Fibroblast of gingiva (primary cell): ENCODE data around the gene PPP3R1.

ENCODE experiments used
- DNase-seq: peaks from one replicate; pipeline ENCODE4 v3.0.0-alpha.2; 2011; ENCODE audit warnings: low read depth

The PPP3R1 gene

DNA sequence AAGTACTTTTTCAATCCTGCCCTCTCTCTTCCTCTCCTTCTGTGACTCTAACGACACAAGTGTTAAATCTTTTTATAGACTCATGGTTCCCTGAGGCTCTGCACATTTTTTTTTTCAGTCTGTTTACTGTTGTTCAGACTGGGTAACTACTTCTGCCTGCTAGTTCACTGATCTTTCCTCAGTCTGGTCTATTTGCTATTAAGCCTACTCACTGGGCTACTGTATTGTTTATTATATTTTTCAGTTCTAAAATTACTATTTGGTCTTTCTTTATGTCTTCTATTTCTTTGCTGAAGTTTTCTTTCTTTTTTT, 21.3 kb downstream of the PPP3R1 start:
- no peak for DNase-seq

DNA sequence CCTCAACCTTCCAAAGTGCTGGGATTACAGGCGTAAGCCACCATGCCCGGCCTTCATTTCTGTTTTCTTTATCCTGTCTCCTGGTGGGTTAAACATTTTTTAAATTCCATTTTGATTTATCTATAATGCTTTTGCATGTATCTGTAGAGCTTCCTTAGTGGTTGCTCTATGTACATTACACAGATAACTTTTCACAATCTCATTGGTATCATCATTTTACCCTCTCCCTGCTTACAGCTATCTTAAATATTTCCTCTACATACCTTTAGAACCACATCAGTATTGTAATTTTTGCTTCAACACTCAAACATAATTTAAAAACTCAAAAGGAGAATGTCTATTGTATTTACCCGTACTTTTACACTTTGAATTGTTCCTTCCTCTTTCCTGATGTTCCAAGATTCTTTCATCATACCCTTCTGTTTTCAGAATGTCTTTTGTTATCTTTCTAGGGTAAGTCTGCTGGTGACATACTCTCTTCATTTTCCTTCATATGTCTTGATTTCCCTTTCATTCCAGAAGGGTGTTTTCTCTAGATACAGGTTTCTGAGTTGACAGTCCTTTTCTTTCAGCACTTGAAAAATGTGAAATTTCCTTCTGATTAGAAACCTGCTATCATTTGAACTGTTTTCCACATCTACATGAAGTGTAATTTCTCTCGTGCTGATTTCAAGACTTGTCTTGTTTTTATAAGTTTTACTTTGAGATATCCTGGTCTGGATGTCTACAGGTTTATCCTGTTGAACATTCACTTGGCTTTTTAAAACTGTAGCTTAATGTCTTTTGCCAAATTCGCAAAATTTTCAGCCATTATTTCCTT, 21.9 kb downstream of the PPP3R1 start:
- DNase-seq: no peak

DNA sequence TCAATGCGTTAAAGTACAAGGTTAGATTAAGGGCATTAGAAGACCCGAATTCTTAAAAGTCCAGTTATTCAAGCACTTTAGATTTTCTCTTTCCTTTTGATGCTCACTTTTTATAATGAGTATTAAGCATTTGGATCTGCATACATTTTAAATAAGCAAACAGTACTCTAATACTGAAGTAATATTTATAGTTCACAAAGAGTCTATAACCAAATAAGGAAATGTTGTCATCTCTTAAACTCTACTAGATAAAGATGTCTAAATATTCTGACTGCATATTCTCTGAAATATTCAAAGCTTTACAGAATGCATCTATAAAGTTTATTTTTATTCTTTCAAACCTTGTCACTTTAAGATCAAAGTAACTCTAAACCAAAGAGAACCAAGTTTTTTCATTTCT, 25.5 kb downstream of the PPP3R1 start:
- DNase-seq: no peak

DNA sequence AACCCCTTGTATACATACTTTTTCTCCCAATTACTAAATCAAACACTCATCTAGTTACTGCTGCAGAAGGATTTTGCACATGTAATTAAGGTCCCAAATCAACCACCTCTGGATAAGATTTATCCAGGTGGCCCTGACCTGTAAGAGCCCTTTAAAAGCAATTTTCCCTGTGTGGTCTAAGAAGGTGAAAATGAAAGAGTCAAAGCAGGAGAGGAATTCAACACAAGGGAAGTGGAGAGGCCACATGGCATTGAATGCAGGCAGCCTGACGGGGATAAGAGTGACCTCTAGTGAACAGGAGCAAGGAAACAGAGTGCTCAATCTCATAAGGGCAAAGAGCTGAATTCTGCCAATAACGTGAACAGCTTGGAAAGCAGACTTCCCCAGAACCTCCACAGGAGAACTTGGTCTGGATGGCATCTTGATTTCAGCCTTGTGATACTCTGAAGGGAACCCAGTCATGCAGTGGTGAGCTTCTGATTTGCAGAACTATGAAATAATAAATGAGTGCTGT, 27.2 kb downstream of the PPP3R1 start:
- no peak for DNase-seq

DNA sequence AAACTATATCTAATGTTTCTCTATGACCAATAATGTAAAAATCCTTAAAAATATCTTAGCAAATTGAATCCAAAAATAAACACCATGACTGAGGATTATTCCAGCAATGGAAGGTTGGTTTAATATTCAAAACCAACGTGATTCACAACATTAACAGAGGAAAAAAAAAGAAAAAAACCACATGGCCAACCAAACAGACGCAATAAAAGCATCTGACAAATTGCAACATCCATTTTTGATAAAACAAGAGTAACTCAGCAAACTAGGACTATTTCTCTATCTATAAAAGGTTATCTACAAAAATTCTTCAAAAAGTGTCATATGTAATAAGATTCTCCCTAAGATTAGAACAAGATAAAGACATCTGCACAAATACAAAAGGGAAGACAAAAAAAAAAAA, 28.9 kb downstream of the PPP3R1 start:
- DNase-seq: peak; percentile 8

DNA sequence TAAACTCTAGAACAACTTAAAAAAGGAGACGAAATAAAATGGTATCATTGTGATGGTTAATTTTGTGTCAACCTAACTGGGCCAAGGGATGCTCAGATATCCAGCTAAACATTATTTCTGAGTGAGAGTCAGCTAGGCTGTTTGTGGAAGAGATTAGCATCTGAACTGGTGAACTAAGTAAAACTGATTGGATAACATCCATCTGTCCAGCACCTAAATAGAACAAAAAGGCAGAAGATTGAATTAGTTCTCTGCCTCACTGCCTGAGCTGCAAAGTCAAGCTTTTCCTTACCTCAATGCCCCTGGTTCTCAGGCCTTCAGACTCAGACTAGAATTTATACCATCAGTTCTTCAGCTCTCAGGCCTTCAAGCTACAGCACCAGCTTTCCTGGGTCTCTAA, 30.0 kb downstream of the PPP3R1 start:
- DNase-seq: no peak

DNA sequence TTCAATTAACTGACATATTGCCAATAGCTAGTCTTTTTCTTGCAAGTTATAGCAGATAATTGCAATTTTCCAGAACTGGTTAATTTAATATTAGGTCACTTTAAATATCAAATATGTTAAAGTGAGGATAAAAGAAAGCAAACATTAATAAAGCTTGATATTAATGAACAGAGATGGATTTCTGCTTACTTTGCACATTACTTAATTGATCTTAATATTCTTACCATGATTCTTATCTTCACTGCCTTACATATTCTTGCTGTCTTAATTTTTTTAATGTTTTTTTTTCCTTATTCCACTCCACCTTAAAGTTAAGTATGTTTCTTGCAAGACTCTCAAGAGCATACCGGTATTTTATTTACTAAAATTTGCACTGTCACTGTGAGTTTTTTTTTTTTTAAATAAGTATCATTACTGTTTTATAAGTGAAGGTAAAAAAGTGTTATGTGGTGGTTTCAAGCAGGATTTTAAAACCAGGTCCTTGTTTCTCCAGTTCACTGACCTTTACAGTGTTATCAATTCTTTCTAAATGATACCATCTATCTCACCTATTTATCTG, 33.9 kb downstream of the PPP3R1 start:
- DNase-seq: no peak

DNA sequence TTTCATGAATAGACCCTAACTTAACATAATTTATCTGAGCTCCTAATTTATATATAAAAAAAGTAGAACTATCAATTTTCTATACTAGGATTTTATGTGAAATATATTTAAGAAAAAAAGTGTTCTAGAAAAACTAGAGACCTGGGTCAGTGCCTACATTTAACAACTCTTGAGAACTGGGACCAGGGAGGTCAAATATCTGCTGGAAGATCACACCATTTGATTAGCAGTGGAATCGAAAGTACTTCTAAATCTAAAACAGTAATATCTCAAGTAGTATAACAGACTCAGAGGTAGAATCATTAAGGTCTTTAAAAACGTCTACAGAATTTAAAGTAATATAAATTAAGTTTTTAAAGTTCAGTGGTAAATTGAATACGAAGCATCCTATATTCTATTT, 34.6 kb downstream of the PPP3R1 start:
- DNase-seq: no peak

DNA sequence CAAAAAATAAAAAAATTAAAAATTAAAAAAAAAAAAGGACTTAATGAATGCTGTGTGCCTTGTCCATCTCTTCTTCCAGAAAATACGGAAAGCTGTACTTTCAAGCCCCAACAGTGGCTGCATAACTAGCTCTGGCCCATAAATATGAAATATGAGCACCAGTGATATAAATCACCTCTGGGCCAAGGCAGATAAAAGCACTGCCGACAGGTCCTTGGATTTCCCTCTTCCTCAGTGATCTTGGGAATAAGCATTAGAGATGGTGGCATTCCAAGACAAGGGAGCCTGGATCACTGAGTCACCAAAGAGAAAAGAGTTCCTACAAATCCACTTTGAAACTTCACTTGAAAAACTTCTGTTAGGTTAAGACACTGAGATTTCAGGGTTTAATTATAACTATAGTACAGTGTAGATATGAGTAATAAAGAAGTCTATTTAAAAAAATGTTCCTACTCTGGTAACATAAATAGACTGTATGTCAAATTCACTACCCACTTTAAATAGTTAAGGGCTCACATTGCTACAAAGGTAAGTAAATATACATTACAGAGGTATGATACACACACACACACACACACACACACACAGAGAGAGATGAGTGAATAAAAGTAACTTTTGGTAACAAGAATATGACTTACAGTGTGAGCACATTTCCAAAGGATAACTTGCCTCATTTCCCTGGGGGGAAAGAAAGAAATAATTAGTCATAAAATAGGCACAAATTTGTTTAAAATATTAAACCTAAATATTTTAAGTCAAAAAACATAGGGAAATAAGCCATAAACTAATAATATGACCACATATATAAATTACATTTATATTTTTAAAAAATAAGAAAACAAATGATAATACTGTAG, 35.6 kb downstream of the PPP3R1 start:
- no peak for DNase-seq

DNA sequence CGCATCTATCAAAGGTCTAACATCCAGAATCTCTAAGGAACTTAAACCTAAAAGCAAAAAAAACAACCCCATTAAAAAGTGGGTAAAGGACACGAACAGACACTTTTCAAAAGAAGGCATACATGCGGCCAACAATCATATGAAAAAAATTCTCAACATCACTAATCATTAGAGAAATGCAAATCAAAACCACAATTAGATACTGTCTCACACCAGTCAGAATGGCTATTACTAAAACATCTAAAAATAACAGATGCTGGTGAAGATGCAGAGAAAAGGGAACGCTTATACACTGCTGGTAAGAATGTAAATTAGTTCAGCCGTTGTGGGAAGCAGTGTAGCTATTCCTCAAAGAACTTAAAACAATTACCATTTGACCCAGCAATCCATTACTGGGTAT, 38.0 kb downstream of the PPP3R1 start:
- no peak for DNase-seq

DNA sequence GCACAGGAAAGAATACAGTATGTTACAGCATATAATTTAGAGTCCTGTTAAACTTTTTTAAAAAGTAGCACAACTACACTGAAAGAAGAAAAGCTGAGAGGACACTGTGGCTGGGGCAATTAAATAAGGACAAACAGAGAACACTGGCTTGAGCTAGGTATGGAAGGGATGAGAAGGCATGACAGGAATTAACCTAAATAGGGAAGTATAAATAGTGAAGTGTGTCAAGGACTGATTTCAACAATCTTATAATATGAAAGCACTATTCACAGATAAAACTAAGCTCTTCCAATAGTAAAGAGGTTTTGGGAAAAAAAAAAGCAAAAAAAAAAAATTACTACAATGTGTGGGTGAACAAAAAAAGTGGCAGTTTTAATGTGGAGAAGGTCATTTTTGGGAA, 45.5 kb downstream of the PPP3R1 start:
- no peak for DNase-seq

DNA sequence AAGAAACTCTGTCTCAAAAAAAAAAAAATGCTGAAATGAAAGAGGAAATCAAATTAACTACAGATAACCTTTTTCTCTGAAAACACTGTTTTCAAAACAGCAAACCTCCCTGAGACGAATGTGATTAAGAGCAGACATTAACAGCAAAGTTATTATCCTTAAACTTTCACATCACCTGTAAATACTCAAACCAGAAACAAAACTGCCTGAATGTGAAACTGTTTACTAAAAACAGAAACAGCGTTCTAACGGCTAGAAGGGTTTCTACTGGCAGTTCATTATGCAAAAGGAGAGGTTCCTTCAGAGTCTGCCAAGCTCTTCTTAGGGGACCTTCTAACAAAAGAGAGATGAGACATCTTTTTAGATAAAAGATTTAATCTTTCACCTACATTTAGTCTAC, 48.7 kb downstream of the PPP3R1 start:
- DNase-seq: no peak

DNA sequence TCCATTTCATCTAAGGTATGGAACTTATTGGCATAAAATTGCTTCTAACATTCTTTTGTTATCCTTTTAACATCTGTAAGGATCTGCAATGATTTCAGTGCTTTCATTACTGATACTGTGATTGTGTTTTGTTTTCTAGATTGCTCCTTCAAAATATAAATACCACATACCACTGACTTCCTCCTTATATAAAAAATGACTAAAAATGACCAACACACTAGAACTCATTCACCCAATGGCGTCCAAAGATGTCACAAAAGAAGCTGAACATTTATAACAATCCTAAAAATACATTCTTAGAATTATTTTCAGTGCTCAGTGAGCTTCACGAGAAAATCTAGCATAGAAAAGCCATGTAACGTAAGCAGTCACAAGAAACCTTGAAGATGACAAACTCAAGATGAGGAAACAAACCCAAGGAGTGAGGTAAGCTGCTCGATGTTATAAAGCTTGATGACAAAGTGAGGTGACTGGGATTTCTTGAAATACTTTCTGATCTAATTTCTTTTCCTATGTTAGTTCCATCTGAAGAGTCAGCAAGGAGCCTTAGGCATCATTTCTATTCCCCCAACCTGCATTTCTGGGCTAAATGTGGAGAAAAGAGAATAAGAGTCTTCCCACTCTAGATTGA, 52.1 kb downstream of the PPP3R1 start:
- no peak for DNase-seq

DNA sequence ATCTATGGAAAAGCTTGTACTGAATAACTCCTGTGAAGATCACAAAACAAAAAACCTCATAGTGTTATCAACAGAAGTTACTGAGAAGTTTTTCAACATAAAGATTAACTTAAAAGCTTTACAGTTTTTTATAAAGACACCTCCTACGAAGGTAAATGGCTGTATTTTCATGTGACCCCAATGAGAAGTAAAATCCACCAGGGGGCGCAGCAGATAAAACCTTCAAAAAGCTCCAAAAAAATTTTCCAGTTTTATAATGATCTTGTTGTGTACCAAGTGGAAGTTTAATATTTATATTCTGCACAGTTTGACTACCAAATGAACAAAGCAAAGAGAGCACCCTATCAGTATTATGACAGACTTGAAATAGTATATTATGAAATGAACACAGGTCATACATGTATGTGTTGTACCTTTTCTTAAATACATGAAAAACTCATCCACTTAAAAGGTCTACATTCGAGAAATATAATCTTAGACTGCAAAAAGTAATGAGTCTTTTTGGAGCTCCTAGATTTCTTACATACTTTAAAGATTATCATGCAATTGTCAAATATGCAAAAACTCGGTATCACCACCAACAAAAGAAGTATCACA, 56.1 kb downstream of the PPP3R1 start:
- peak; percentile 42 for DNase-seq

DNA sequence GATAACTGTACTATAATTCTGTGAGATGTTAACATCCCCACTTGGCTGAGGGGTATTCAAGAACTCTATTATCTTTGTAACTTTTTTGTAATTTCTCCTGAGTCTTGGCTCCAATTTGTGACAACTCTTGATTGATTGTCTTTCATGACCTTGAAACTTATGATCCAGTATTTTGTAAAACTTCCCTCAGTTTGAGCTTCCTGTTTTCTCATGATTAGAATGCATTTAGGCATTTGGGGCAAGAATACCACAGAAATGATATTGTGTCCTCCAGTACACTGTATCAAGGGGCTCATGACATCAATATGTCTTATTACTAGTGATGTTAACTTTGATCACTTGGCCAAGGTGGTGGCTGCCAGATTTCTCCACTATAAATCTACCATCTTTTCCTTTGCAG, 57.2 kb downstream of the PPP3R1 start:
- DNase-seq: no peak

DNA sequence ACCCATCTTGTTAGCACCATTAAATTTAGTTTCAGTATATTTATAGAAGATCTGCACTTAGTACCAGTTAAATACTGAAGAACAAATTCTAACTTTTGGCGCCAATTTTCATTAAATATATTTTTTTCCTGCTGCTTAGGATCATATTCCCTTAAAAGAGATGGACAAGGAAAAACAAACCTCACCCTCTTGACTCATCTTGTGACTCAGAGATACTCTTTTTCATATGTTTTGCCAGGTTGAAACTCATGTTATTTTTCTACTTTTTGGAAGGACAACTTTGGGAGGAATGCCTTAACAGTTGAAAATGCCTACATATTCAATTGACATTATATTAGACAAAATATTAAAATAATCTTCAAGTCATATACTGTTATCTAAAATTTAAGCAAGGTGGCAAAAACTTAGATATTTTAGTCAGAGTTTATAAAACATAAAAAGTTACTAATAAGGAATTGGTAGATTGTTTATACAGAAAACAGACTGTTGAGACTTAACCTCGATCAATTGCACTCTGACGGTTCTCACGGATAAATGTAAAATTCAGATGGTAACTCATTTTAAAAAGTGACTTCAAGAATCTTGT, 58.5 kb downstream of the PPP3R1 start:
- peak; percentile 25 for DNase-seq

DNA sequence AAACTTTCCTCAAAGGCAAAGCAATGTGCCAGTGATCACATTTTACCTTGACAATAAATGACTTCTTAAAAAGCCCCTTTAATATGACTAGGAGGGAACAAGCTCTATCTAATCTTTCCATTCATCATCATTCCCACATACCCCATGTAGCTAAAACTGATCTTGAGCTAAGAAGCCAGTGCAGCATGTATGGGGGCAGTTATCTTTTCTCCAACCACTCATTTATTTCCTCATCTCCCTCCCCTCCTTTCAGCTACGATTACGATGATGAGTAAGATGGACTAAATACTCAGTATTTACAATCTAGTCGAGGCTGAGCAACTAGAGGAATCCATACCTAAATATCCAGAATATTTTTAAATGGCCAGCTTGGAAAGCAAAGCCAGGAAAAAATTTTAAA, 59.2 kb downstream of the PPP3R1 start:
- DNase-seq: no peak

DNA sequence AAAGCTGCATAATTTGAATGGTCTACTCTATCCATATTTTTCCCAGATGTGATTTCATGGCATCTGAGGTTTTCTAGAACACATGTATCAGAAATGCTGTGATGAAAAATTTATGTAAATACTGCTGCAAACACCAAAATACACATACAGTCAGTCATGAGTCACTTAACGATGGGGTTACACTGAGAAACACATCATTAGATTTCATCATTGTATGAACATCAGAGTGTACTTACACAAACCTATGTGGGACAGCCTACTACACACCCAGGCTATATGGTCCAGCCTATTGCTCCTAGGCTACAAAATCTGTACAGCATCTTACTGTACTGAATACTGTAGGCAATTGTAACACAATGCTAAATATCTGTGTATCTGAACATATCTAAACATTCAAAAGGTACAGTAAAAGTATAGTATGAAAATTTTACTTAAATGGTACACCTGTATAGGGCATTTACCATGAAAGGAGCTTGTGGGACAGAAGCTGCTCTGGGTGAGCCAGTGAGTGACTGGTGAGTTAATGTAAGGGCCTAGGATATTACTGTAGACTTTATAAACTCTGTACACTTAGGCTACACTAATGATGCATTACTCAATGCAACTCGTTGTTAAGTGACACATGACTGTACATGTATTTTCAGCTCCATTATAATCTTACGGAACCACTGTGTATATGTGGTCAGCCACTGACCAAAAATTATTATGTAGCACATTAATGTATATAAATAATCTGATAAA, 61.2 kb downstream of the PPP3R1 start:
- peak; percentile 91 for DNase-seq

DNA sequence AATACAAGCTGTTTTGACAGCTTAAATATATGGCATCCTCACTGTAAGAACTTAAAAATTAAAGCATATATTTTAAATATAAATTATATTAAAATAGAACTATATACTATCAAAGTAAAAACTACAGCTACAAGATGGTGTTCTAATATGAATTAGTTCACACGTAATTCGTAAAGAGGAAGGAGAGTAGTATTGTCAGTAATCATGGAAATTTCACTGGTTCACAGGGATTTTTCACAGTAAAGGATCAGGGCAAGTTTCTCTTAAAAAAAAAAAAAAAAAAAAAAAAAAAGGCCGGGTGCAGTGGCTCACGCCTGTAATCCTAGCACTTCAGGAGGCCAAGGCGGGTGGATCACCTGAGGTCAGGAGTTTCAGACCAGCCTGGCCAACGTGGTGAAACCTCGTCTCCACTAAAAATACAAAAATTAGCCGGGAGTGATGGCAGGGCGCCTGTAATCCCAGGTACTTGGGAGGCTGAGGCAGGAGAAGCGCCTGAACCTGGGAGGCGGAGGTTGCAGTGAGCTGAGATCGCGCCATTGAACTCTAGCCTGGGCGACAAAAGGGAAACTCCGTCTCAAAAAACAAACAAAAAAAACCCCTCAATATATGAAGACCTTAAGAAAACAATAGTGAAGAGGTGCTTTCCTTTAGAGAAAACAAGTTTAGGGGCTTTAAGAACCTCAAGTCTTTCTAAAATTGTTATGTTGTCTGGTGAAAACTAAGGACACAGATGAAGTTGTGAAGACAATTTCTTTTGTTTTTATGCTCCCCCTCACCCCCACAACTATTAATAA, 62.1 kb downstream of the PPP3R1 start:
- no peak for DNase-seq

DNA sequence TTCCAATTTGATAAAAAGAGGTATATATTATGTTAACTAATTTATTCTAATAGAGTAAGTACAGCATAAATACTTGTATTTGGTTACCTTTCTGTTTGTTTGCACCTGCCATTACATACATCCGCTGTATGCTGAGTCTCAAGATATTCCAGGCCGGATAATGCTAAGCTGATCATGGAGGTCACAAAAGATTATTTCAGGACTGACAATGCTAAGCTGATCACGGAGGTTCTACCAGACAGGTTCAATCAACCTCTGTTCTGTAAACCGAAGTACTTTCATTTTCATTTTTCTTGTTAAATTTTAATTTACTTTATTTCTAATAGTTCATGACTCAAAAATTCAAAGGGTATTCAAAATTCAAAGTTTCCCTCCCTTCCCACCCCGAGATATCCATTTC, 63.5 kb downstream of the PPP3R1 start:
- DNase-seq: no peak
